HCT116 (cell line): ENCODE results near the gene MYLK4.

Experiments used
- CEBPB ChIP-seq: IDR thresholded peaks from 2 replicates; pipeline ENCODE4 v1.6.1; 2012; ENCODE audit warnings: low read depth
- EZH2phosphoT487 ChIP-seq: fragments of 200-600 bp; IDR thresholded peaks from 2 replicates; pipeline ENCODE4 v1.6.1; 2018; ENCODE audit warnings: antibody characterized with exemption, borderline replicate concordance
- POLR2A ChIP-seq: IDR thresholded peaks from 2 replicates; pipeline ENCODE4 v1.7.0; 2011; ENCODE audit warnings: borderline replicate concordance; ENCODE audit not compliant: insufficient read depth, insufficient read length; ENCODE audit errors: extremely low read depth
- POLR2AphosphoS5 ChIP-seq: IDR thresholded peaks from 2 replicates; pipeline ENCODE4 v1.6.1; 2011; ENCODE audit warnings: mild to moderate bottlenecking, low read depth, low read length, moderate library complexity
- RAD21 ChIP-seq: IDR thresholded peaks from 2 replicates; pipeline ENCODE4 v1.6.1; 2012; ENCODE audit warnings: low read depth, mild to moderate bottlenecking
- SIN3A ChIP-seq: IDR thresholded peaks from 2 replicates; pipeline ENCODE4 v1.6.1; 2012; ENCODE audit warnings: low read depth
- YY1 ChIP-seq: IDR thresholded peaks from 2 replicates; pipeline ENCODE4 v1.6.1; 2011; ENCODE audit warnings: low read length, low read depth, moderate library complexity, mild to moderate bottlenecking; ENCODE audit not compliant: insufficient replicate concordance; ENCODE audit errors: extremely low read depth
- TF ChIP-seq, protein P1 (sequence below), 3 experiments: fragments of 200-600 bp in 1 of 3; sonication (generic) in 1 of 3; IDR thresholded peaks in 2 of 3; conservative IDR thresholded peaks in 1 of 3; 2 replicates each; pipeline ENCODE4 v1.5.1; 2012 to 2017; ENCODE audit warnings: low read depth in 2 of 3, low read length in 2 of 3, antibody characterized with exemption in 1 of 3, borderline replicate concordance in 1 of 3, control low read depth in 1 of 3, mild to moderate bottlenecking in 1 of 3, mixed read lengths in 1 of 3, mixed run types in 1 of 3, moderate library complexity in 1 of 3; ENCODE audit not compliant: insufficient read depth in 1 of 3
- TF ChIP-seq, protein P2 (sequence below): IDR thresholded peaks from 2 replicates; pipeline ENCODE4 v1.6.1; 2012

DNA sequence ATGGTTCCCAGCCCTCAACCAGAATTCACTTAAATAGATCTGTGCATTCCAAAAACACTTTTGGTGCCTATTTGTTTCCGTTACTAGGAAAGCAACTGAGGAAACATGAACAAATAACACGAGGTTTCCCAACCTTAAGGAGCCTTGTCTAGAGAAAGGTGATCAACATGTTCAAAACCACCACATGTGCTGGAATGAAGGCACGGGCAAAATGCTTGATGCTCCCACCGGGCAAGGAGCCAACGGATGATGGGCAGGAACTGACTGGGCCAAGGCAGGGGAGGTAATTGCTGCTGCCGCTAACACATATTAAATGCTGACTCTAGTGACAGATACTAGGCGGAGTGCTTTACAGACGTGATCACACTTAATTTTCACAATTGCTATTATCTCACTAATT, 2.5 kb downstream of the MYLK4 start:
- TF ChIP-seq, protein P1, sequence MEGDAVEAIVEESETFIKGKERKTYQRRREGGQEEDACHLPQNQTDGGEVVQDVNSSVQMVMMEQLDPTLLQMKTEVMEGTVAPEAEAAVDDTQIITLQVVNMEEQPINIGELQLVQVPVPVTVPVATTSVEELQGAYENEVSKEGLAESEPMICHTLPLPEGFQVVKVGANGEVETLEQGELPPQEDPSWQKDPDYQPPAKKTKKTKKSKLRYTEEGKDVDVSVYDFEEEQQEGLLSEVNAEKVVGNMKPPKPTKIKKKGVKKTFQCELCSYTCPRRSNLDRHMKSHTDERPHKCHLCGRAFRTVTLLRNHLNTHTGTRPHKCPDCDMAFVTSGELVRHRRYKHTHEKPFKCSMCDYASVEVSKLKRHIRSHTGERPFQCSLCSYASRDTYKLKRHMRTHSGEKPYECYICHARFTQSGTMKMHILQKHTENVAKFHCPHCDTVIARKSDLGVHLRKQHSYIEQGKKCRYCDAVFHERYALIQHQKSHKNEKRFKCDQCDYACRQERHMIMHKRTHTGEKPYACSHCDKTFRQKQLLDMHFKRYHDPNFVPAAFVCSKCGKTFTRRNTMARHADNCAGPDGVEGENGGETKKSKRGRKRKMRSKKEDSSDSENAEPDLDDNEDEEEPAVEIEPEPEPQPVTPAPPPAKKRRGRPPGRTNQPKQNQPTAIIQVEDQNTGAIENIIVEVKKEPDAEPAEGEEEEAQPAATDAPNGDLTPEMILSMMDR (IDR thresholded peaks at IDR 0.05 in 2 of 3, conservative IDR thresholded peaks at IDR 0.05 in 1 of 3; ENCODE audit: borderline replicate concordance in 1 of 3, insufficient read depth in 1 of 3, low read depth in 2 of 3, low read length in 2 of 3), result no peak
- no peak for TF ChIP-seq POLR2A
- TF ChIP-seq, protein P2, sequence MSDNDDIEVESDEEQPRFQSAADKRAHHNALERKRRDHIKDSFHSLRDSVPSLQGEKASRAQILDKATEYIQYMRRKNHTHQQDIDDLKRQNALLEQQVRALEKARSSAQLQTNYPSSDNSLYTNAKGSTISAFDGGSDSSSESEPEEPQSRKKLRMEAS, result no peak
- TF ChIP-seq RAD21, result no peak
- TF ChIP-seq CEBPB, result no peak
- no peak for TF ChIP-seq POLR2AphosphoS5
- no peak for TF ChIP-seq YY1
- TF ChIP-seq EZH2phosphoT487, result no peak
- TF ChIP-seq SIN3A, result no peak
